GM12801 (cell line): Measurements from ENCODE around the gene NAT14.

Experiments used
- TF ChIP-seq, protein P1 (sequence below): IDR thresholded peaks from one replicate; pipeline ENCODE4 v1.5.1; 2011; ENCODE audit warnings: control low read depth; ENCODE audit not compliant: insufficient read length; ENCODE audit errors: extremely low read depth

The NAT14 gene

DNA sequence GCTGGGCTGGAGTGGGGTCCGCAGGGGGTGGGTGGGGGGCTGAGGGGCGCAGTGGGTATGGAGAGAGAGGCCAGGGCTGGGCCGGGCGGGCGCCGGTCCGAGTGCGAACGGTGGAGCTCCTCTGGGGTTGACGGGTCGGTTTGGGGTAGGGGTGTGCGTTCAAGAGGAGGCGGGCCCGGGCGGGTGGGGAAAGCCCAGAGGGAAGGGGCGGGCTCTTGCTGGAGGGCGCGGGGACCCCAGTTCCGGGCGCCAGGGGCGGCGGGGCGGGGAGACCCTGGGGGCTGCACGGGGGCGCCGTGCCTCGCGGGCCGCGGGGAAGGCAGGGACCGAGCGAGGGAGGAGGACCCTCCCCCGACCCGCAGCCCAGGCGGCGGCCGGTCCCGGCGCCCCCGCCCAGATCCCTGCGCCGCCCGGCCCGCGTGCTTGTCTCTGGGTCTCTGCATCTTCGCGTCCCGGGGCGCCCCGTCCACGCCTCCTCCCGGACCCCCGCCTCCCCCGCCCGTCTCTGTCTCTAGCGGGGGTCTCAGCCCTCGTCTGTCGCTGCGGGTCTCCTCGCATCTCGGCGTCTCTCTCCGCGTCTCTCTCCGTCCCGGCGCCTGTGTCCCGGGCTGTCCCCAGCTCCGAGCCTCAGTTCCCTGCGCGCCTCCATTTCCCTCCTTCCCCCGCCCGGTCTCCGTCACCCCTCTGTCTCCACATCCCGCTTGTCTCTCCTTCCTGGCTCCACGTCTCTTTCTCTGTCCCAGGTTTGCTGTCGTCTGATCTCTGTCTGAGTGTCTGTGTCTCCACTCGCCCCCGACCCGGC lies 33.6 kb upstream of the NAT14 start:
- TF ChIP-seq, protein P1, sequence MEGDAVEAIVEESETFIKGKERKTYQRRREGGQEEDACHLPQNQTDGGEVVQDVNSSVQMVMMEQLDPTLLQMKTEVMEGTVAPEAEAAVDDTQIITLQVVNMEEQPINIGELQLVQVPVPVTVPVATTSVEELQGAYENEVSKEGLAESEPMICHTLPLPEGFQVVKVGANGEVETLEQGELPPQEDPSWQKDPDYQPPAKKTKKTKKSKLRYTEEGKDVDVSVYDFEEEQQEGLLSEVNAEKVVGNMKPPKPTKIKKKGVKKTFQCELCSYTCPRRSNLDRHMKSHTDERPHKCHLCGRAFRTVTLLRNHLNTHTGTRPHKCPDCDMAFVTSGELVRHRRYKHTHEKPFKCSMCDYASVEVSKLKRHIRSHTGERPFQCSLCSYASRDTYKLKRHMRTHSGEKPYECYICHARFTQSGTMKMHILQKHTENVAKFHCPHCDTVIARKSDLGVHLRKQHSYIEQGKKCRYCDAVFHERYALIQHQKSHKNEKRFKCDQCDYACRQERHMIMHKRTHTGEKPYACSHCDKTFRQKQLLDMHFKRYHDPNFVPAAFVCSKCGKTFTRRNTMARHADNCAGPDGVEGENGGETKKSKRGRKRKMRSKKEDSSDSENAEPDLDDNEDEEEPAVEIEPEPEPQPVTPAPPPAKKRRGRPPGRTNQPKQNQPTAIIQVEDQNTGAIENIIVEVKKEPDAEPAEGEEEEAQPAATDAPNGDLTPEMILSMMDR, result no peak

DNA sequence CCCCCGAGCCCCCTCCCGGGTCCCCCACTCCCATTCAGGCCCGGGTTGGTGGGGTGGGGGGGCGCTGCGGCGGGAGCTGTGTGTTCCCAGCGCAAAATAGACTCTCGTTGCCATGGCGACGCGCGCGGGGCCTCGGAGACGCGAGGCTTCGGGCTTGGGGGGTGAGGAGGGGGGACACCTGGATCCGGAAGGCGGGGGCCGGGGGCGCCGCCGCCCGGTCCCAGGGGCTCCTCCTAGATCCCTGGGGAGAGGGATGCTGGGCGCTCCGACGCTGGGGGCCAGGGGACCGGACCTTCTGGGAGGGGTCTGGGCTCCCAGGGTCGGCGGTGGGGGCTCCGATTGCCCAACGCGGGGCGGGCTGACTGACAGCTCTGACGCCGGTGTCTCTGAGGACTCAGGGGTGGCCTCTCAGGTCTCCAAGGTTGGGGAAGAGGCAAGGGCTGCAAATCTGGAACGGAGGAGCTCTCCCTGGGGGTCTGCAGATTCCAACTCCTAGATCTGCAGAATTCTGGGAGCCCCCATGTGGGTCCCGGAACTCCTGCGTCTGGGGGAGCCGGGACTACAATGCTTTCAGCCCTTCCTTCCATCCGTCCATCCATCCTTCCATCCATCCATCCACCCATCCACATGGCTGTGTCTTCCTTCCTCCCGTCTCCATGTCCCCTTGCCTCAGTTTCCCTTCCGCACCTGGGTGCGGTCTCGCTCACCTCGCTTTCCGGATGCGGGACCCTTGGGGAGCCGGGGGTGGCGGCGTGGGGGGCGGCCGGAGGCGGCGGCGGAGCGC lies 32.8 kb upstream of the NAT14 start:
- TF ChIP-seq, protein P1, result no peak

DNA sequence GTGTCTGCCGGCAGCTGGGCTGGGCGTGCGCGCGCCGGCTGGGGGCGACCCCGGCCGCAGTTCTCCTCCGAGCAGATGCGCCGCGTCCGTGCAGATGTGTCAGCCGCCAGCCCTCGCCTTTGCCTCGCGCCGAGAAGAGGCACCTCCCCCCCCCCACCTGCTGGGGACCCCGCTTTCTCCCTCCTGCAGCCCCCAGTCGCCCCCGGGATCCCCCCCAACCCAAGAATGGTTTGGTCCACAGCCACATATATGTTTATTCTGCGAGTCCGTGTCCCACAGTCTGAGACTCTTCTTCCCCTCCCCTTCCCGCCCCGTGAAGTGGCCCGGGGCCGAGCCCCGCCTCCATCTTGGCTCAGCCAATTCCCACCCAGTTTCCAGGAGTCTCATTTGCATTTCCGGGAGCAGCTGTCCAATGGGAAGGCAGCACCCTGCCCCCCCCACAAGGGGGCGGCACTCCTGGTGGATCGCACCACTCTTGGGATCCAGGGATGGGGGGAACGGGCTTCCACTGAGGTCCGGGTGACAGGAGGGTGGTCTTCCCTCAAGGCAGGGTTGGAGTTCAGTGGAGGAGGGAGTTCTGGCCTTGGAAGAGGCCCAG lies 32.1 kb upstream of the NAT14 start:
- TF ChIP-seq, protein P1, result no peak

DNA sequence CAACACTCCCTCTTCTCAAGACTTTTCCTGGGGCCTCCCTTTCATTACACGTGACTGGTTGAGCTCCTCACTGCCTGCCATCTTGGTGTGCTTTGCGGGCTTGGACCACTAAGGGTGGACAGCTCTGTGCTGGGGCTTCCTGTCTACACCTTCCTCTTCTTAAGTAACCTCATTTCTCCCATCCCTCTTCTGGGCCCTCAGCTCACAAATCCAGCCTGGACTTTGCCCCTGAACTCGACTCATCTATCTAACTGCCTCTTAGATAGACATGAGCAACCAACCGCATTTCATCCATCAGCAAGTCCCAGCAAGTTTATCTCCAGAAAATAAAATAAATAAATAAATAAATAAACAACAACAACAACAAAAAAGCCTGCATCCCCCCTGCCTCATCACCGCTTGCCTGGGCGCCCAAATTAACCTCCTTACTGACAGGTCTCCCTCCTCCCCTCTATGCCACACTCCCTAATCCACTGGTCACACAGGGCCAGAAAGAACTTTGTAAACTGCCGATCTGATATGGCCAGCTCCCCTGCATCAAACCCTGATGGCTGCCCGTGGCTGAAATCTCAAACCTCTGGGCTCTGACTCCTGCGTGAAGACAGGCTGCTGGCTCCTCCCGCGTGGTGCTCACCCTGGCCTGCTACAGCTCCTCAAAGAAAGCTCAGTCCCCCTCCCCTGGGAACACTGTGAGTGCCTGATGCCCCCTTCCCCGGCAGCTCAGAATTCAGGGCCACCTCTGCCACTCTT lies 31.3 kb upstream of the NAT14 start:
- TF ChIP-seq, protein P1, result no peak

DNA sequence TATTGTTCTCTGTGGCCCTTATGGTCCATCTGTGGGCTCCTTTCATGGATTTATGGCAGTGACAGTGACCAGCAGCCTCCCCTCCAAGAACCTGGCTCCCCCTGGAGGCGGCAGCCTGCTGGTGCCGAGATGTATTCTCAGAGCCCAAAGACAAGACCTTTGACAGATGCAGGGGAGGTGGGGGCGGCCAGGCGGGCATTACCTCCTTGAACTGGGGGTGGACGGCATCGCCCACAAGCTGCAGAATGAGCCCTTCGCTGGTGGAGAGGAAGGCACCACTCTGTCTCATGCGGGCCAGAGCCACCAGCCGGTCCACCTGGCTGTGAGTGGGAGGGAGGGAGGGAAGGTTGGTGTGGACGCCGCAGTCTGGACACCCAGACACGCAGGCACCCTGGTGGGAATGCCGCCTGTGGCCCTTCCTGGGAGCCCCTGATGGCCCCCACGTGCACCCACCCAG lies 30.2 kb upstream of the NAT14 start:
- TF ChIP-seq, protein P1, result no peak

DNA sequence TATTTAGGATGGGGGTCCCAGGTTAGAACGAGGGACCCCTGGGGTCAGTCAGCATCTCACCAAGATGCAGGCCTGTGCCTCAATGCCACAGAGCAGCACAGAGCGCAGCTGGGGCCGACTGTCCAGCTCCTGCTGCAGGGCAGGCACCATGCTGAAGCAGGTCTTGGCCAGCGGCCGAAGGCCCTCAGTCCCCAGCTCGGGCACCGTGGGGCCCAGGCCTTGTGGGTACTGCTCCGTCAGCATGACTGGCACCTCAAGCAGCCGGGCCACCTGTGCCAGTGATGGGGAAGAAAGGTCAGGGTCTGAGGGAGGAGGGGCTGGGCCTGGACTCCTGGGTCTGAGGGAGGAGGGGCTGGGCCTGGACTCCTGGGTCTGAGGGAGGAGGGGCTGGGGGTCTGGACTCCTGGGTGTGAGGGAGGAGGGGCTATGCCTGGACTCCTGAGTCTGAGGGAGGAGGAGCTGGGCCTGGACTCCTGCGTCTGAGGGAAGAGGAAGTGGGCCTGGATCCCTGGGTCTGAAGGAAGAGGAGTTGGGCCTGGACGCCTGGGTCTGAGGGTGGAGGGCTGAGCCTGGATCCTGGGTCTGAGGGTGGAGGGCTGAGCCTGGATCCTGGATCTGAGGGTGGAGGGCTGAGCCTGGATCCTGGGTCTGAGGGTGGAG lies 29.3 kb upstream of the NAT14 start:
- TF ChIP-seq, protein P1, result no peak

DNA sequence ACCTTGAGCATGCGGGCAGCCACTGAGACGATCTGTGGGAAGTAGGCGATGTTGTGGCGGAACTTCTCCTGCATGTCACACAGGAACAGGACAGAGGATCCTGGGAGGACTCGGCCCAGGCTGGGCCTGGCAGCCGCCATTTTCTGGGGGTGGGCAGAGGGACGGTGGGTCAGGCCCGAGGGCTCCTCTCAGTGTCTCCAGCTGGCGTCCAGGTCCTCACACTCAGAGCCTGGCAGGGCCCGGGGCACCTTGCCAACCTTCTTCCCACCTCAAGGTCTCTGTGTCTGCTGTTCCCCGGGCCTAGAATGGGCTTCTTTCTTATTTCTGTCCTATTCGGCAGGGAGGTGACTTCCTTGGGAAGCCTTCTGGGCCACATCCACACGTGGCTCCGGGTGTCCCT lies 28.6 kb upstream of the NAT14 start:
- TF ChIP-seq, protein P1, result no peak
